ENCODE measurements around the gene SP140. TPM values are rescaled to one million over a fixed set of nuclear protein-coding genes. Genes with fewer than 3 reads are reported as not detected.

The SP140 gene
- total RNA-seq, 1 experiment from 2014 or later, result 2.6 TPM

DNA sequence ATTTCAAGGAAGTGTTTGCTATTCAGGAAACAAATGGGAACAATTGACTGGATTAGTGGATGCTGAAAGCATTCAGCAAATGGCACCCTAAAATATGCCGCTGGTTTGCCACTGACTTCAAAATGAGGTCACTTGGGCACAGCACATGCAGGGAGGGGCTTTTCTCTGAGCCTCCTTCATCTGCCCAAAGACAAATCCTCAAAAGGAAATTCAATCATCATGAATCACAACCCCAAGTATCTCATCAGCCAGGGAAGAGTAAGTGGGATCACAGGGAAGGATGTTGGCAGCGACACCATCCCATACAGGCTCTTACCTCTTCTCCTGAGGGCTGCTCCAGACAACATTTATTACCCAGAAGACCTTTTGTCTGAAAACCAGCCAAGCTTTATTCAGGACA, 87.1 kb downstream of the SP140 start:
- Histone ChIP-seq H2AFZ (ENCODE audit: low read depth, low read length, poor library complexity, severe bottlenecking) (no peak overlapping the region), H3K79me2 (ENCODE audit: insufficient read depth, low read length) (no peaks in the 10 kb centered on the region), H3K9me2 (ENCODE audit: insufficient read depth) (no peaks in the 10 kb centered on the region), H3K4me3 (replicated peaks in 1 of 2; ENCODE audit: low read depth in 1 of 2, low read length in 2 of 2) (no peak overlapping the region), H3K36me3 (ENCODE audit: control insufficient read depth in 1 of 2, insufficient read depth in 2 of 2, low read length in 2 of 2) (no peaks in the 10 kb centered on the region), H3K27ac (ENCODE audit: low read depth, low read length) (no peak overlapping the region), H3K9ac (ENCODE audit: low read length) (no peak overlapping the region), H4K20me1 (ENCODE audit: insufficient read depth) (no peaks in the 10 kb centered on the region), H3K4me1 (ENCODE audit: control insufficient read depth in 1 of 2, insufficient read depth in 2 of 2, low read length in 2 of 2) (no peaks in the 10 kb centered on the region), H3K27me3 (ENCODE audit: insufficient read depth, low read length) (no peaks in the 10 kb centered on the region), H3K4me2 (ENCODE audit: low read length) (no peak overlapping the region), H3K9me3 (ENCODE audit: control insufficient read depth in 1 of 2, insufficient read depth in 1 of 2, low read depth in 1 of 2, low read length in 2 of 2) (no peaks in the 10 kb centered on the region)
- intact Hi-C loops (cut with micrococcal nuclease), result no loop called here
- TF ChIP-seq SP1 (IDR thresholded peaks at IDR 0.05; ENCODE audit: low read depth), result no peak
- TF ChIP-seq, protein P1, sequence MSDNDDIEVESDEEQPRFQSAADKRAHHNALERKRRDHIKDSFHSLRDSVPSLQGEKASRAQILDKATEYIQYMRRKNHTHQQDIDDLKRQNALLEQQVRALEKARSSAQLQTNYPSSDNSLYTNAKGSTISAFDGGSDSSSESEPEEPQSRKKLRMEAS (IDR thresholded peaks at IDR 0.05), result no peak
- TF ChIP-seq, protein P2, sequence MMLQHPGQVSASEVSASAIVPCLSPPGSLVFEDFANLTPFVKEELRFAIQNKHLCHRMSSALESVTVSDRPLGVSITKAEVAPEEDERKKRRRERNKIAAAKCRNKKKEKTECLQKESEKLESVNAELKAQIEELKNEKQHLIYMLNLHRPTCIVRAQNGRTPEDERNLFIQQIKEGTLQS (IDR thresholded peaks at IDR 0.05), result no peak
- TF ChIP-seq JUND (IDR thresholded peaks at IDR 0.05), result no peak
- no peak for TF ChIP-seq FOSL1 (IDR thresholded peaks at IDR 0.05; ENCODE audit: low read depth)
- TF ChIP-seq CBX3 (IDR thresholded peaks at IDR 0.05; ENCODE audit: low read depth), result no peak
- no peak for TF ChIP-seq SRF (IDR thresholded peaks at IDR 0.05; ENCODE audit: low read depth)
- TF ChIP-seq EZH2 (IDR thresholded peaks at IDR 0.05), result no peak
- no peak for TF ChIP-seq ZNF274 (IDR thresholded peaks at IDR 0.05; ENCODE audit: low read depth, low read length)
- BruUV-seq (replicated peaks), result no TSS peak
- ATAC-seq (no peak), DNase-seq (ENCODE audit: low read depth, low spot score) (no peak)
- CTCF ChIA-PET, result no interaction called here
- RAD21 ChIA-PET (ENCODE audit: low non-redundant PET in 1 of 2, low total read pairs in 2 of 2, uncharacterized antibody in 2 of 2, unreplicated experiment in 2 of 2), result no interaction called here
- POLR2A ChIA-PET, result no interaction called here

DNA sequence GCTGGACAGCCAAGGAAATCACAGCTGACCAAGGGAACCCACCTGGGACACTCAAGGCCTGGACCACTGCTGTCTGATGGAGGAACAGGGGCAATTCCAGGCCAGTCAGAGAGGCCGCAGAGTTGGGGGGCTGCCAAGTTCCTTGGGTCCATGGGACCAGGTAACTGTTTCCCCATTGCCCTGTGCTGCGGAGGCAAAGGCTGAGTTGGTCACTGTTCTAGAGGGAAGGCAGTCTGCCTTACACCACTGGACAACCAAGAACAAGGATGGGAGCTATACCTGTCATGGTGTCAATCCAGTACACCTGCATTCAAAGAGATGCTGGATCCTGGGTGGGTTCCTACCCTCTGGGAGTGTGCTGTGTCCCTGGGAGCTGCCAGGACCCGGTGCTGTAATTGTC, 91.8 kb downstream of the SP140 start:
- H3K9ac ChIP-seq (ENCODE audit: low read length), result no peak overlapping the region
- intact Hi-C loops (cut with micrococcal nuclease), result no loop called here
- DNase-seq (ENCODE audit: low read depth, low spot score) (no peak), ATAC-seq (no peak)
- no peaks in the 10 kb centered on the region for H3K9me2 ChIP-seq (ENCODE audit: insufficient read depth)
- no peaks in the 10 kb centered on the region for H3K4me1 ChIP-seq (ENCODE audit: control insufficient read depth in 1 of 2, insufficient read depth in 2 of 2, low read length in 2 of 2)
- no peak overlapping the region for H2AFZ ChIP-seq (ENCODE audit: low read depth, low read length, poor library complexity, severe bottlenecking)
- H3K9me3 ChIP-seq (ENCODE audit: control insufficient read depth in 1 of 2, insufficient read depth in 1 of 2, low read depth in 1 of 2, low read length in 2 of 2), result no peaks in the 10 kb centered on the region
- H4K20me1 ChIP-seq (ENCODE audit: insufficient read depth), result no peaks in the 10 kb centered on the region
- no peak overlapping the region for H3K27ac ChIP-seq (ENCODE audit: low read depth, low read length)
- H3K79me2 ChIP-seq (ENCODE audit: insufficient read depth, low read length), result no peaks in the 10 kb centered on the region
- TF ChIP-seq EGR1 (IDR thresholded peaks at IDR 0.05; ENCODE audit: low read depth) (no peak), CBX3 (IDR thresholded peaks at IDR 0.05; ENCODE audit: low read depth) (no peak), POLR2A (IDR thresholded peaks at IDR 0.05; ENCODE audit: borderline replicate concordance, extremely low read depth, insufficient read depth, insufficient read length) (no peak)
- no peaks in the 10 kb centered on the region for H3K36me3 ChIP-seq (ENCODE audit: control insufficient read depth in 1 of 2, insufficient read depth in 2 of 2, low read length in 2 of 2)
- RAD21 ChIA-PET (ENCODE audit: low non-redundant PET in 1 of 2, low total read pairs in 2 of 2, uncharacterized antibody in 2 of 2, unreplicated experiment in 2 of 2), result no interaction called here
- no peak overlapping the region for H3K4me3 ChIP-seq (replicated peaks in 1 of 2; ENCODE audit: low read depth in 1 of 2, low read length in 2 of 2)
- H3K27me3 ChIP-seq (ENCODE audit: insufficient read depth, low read length), result no peaks in the 10 kb centered on the region
- H3K4me2 ChIP-seq (ENCODE audit: low read length), result no peak overlapping the region
- BruUV-seq (replicated peaks), result no TSS peak
- POLR2A ChIA-PET, result no interaction called here
- CTCF ChIA-PET, result no interaction called here
